ENCODE measurements around the gene MYB.
"Not testable (repeated sequence)": the region's sequence is repeated elsewhere in the genome, so short reads cannot be mapped to it uniquely, and the experiment has no call there.

MYB gene

DNA sequence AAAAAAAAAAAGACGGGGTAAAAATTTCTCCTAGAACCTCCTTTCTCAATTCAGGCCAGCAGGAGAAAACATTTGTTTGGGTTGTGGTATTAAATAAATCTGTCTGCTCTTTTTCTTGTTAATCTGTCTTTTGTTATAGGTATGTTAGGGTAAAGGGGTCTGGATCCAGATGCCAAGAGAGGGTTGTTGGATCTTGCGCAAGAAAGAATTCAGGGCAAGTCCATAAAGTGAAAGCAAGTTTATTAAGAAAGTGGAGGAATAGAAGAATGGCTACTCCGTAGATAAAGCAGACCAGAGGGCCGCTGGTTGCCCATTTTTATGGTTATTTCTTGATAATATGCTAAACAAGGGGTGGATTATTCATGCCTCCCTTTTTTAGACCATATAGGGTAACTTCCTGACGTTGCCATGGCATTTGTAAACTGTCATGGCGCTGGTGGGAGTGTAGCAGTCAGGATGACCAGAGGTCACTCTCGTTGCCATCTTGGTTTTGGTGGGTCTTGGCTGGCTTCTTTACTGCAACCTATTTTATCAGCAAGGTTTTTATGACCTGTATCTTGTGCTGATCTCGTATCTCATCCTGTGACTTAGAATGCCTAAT is 65.4 kb downstream of the MYB start:
- DNase-seq (ENCODE audit: low read depth in 4 of 4, low spot score in 1 of 4), result not testable (repeated sequence)

DNA sequence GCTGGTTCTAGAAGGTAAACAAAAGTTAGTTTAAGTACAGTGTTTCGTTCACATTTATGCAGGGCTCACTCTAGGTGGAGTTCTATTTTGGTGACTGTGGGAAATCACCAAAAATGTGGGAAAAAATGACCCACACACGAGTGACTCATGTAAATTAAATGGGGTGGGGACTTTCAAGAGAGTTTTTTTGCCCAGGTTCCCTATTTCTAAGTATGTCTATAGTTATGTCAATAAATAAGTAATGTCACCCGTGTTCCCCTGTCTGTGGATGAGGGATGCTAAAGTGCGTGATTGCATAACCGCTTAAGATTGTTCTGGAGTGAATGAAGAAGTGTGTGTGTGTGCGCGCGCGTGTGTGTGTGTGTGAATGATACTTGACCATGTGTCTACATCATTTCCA is 69.1 kb downstream of the MYB start:
- no peak for DNase-seq (ENCODE audit: low read depth in 4 of 4, low spot score in 1 of 4)

GRCh38 chr6:135250751-135251497 is 69.8 kb downstream of the MYB start:
- no peak for DNase-seq (ENCODE audit: low read depth in 4 of 4, low spot score in 1 of 4)

GRCh38 chr6:135251498-135252441 is 70.7 kb downstream of the MYB start:
- DNase-seq (ENCODE audit: low read depth in 4 of 4, low spot score in 1 of 4), result no peak

DNA sequence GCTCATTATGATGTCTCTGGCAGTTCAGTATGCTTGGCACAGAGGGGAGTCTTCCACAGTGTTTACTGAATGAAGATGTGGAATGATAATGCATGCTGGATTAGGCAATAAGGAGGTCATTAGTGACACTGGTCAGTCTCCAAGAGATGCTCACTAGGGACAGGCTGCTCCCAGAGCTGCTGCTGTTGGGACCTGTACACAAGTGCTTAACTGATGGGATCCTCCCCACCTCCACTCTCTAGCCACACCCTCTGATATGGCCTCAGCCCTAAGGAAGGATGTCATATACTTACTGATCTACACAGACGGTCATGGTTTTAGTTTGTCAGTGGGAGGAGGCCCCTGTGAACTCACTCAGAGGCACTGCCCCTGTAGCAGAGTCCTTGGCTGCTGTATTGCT is 73.4 kb downstream of the MYB start:
- DNase-seq (ENCODE audit: low read depth in 4 of 4, low spot score in 1 of 4), result no peak

GRCh38 chr6:135256866-135257265 is 75.8 kb downstream of the MYB start:
- no peak for DNase-seq (ENCODE audit: low read depth in 4 of 4, low spot score in 1 of 4)

GRCh38 chr6:135257631-135258405 is 76.7 kb downstream of the MYB start:
- no peak for DNase-seq (ENCODE audit: low read depth in 4 of 4, low spot score in 1 of 4)

DNA sequence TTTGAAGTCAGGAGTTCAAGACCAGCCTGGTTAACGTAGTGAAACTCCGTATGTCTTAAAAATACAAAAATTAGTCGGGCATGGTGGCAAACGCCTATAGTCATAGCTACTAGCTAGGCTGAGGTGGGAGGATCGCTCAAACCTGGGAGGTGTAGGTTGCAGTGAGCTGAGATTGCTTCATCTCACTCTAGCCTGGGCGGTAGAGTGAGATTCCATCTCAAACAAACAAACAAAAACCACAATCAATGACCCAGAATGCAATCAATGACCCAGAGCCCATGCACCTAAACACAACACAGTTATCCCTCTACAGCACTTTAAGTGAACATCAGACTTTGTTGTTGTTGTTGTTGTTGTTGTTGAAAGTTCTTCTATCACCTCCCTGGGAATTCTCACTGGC is 77.9 kb downstream of the MYB start:
- DNase-seq (ENCODE audit: low read depth in 4 of 4, low spot score in 1 of 4), result no peak

GRCh38 chr6:135260612-135261011 is 79.5 kb downstream of the MYB start:
- DNase-seq (ENCODE audit: low read depth in 4 of 4, low spot score in 1 of 4), result no peak

GRCh38 chr6:135261872-135262725 is 81.0 kb downstream of the MYB start:
- no peak for DNase-seq (ENCODE audit: low read depth in 4 of 4, low spot score in 1 of 4)

DNA sequence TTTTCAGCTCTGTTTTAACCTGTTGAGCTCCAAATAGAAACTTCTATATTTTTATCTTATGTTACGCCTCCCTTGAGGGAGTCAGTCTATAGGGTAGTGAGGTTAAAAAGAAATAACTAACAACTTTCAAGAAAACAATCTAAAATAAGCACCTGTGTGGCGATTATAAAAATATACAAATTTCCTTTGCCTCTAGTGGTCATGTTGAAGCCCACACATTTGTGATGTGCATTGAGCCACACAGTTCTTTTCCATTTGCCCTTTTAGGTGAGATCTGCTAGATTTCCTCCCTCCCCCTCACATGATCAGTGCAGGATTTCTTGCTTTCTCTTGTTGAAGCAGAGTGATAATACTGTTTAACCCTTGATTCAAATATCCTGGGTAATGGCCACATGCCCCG is 84.2 kb downstream of the MYB start:
- no peak for DNase-seq (ENCODE audit: low read depth in 4 of 4, low spot score in 1 of 4)

GRCh38 chr6:135266675-135267074 is 85.6 kb downstream of the MYB start:
- no peak for DNase-seq (ENCODE audit: low read depth in 4 of 4, low spot score in 1 of 4)

DNA sequence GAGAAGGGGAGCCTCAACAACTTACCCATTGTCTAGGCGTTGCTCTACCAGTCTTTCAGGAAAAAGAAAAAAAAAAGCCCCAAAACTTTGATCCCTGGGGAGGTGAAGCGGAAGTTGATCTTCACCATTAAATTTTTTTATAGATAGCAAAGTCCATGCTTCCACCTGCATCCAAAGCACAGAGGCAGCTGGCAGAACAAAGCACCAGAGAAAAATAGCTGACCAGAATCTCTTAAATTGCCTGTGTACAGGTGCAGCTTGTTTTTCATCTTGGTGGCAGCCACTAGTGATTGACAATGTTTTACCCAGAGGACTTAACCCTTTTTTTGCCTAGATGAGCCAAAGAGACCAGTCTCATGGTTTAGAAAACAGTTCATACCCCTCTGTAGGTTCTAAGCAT is 86.0 kb downstream of the MYB start:
- no peak for DNase-seq (ENCODE audit: low read depth in 4 of 4, low spot score in 1 of 4)

DNA sequence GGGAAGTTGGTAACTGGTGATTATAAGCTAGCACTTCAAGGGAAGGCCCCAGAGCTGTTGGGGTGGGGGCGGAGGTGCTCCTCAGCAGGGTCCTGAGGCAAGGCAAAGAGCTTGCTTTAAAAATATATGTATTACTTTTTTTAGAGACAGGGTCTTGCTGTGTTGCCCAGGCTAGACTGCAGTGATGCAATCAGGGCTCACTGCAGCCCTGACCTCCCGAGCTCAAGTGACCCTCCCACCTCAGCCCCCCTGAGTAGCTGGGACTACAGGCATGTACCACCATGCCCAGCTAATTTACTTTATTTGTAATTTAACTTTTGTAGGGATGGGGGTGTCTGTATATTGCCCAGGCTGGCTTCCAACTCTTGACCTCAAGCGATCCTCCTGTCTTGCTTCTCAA is 87.2 kb downstream of the MYB start:
- DNase-seq (ENCODE audit: low read depth in 4 of 4, low spot score in 1 of 4), result no peak

- no peak for DNase-seq (ENCODE audit: low read depth in 4 of 4, low spot score in 1 of 4)
Measured at GRCh38 chr6:135268740-135269139, 87.6 kb downstream of the MYB start.

All from stimulated activated CD4-positive, alpha-beta T cell treated with anti-CD3 and anti-CD28 coated beads, Interleukin-1b, Interleukin-23, amount 100 ng/mL, for 24 hours (primary cell).